BJ (cell line): ENCODE data around the gene OPCML. TPM values are rescaled to one million over a fixed set of nuclear protein-coding genes. Genes with fewer than 3 reads are reported as not detected.

Source experiments
- CTCF ChIA-PET: fragments of 350-600 bp; formaldehyde crosslinking; extraction: SDS; loops from one replicate; lab custom pipeline; 2021; ENCODE audit warnings: antibody characterized with exemption, inconsistent platforms; lab: Yijun Ruan, JAX
- POLR2A ChIA-PET: fragments of 300-600 bp; sonication (Branson Sonifier 250); formaldehyde crosslinking; extraction: SDS; loops from one replicate; lab custom pipeline; 2021; ENCODE audit warnings: antibody characterized with exemption; lab: Charles Lee
- DNase-seq: peaks from one replicate; pipeline ENCODE4 v3.0.0-alpha.2; 2011; ENCODE audit warnings: low read depth
- H3K27me3 ChIP-seq: 2 replicates; pipeline ENCODE4 v1.6.0; 2011; ENCODE audit warnings: low read length; ENCODE audit not compliant: control insufficient read depth, insufficient read depth
- H3K36me3 ChIP-seq: 2 replicates; pipeline ENCODE4 v1.5.1; 2011; ENCODE audit warnings: low read length; ENCODE audit not compliant: control insufficient read depth, insufficient read depth
- H3K4me3 ChIP-seq: 2 replicates; pipeline ENCODE4 v1.5.1; 2011; ENCODE audit warnings: low read depth, mild to moderate bottlenecking, control low read depth, low read length
- polyA plus RNA-seq: library from polyadenylated mRNA; depleted of rRNA; stranded (reverse); fragments of >200 nt; gene quantifications from 2 replicates; pipeline ENCODE4 v1.2.3, GENCODE V29; 2011
- TF ChIP-seq, protein P1 (sequence below): IDR thresholded peaks from 2 replicates; pipeline ENCODE4 v1.5.1; 2011; ENCODE audit warnings: low read depth, mild to moderate bottlenecking, control low read depth, inconsistent platforms, low read length, moderate library complexity; ENCODE audit not compliant: insufficient read depth

OPCML gene
- polyA plus RNA-seq, 1 experiment = 2.0 TPM

GRCh38 chr11:133011604-133012003 lies 520.7 kb downstream of the OPCML start:
- DNase-seq = no peak
- ChIA-PET CTCF (no interaction called here), POLR2A (no interaction called here)
- H3K27me3 ChIP-seq = peaks cover 3% of the 10 kb centered on the region; the same call in 1 of the 2 replicates
- H3K4me3 ChIP-seq = no peak overlapping the region
- TF ChIP-seq, protein P1, sequence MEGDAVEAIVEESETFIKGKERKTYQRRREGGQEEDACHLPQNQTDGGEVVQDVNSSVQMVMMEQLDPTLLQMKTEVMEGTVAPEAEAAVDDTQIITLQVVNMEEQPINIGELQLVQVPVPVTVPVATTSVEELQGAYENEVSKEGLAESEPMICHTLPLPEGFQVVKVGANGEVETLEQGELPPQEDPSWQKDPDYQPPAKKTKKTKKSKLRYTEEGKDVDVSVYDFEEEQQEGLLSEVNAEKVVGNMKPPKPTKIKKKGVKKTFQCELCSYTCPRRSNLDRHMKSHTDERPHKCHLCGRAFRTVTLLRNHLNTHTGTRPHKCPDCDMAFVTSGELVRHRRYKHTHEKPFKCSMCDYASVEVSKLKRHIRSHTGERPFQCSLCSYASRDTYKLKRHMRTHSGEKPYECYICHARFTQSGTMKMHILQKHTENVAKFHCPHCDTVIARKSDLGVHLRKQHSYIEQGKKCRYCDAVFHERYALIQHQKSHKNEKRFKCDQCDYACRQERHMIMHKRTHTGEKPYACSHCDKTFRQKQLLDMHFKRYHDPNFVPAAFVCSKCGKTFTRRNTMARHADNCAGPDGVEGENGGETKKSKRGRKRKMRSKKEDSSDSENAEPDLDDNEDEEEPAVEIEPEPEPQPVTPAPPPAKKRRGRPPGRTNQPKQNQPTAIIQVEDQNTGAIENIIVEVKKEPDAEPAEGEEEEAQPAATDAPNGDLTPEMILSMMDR = no peak
- H3K36me3 ChIP-seq = no peaks in the 10 kb centered on the region

DNA sequence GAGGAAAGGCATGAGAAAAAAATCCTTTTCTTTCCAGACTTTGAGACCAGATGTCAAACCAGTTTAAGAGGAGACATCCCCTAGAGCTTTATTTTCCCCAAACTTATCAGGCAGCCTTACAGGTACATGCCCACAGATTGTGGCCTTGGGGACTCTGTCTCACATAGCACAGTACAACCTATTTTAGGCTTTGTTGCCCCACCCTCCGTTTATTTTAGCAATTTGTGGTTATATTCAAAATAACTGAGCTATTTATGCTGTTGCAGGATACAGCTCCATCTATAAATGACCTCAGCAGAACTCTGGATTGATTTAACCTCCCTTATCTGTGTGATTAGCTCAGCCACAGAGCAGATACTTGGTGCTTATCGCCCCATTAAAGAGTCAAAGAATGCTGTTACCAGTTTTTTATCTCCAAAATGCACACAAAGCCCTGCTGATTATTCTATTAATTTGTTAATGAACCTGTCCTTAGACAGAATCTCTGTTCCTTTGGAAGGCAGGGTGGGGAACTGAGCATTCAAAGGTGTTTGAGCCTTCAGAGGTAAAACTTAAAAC lies 525.2 kb downstream of the OPCML start:
- TF ChIP-seq, protein P1 = no peak
- Histone ChIP-seq H3K4me3 (no peak overlapping the region), H3K36me3 (no peaks in the 10 kb centered on the region), H3K27me3 (peaks cover 2% of the 10 kb centered on the region; the same call in 1 of the 2 replicates)
- ChIA-PET POLR2A (interaction anchor here (0.6 kb wide), 1 partner anchor 12 kb away, joined by 3 read pairs; no protein-coding TSS in a partner anchor), CTCF (no interaction called here)
- no peak for DNase-seq

DNA sequence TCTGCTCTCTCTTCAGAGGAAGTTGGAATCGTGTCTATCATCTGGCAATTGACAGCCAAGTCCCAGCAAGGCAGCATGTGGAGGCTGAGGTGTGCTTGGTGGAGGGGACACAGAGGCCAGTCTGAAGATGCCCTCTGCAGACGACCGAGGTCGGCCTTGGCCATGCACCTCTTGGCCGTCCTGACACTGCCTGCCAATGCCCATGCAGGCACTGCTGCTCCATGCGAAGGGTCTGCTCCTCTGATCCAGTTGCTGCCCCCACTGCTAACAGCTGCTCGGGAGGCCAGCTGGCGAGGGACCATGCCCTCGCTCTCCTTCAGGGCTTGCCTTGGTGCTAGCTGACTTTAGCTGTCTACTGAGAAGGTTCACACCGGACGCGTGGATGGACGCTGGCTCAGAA lies 527.9 kb downstream of the OPCML start:
- DNase-seq = no peak
- POLR2A ChIA-PET = no interaction called here
- H3K36me3 ChIP-seq = no peaks in the 10 kb centered on the region
- no peaks in the 10 kb centered on the region for H3K27me3 ChIP-seq
- TF ChIP-seq, protein P1 = no peak
- CTCF ChIA-PET = no interaction called here
- H3K4me3 ChIP-seq = no peak overlapping the region

GRCh38 chr11:132999516-132999915 lies 532.8 kb downstream of the OPCML start:
- ChIA-PET POLR2A (no interaction called here), CTCF (no interaction called here)
- Histone ChIP-seq H3K36me3 (no peaks in the 10 kb centered on the region), H3K27me3 (peaks cover 3% of the 10 kb centered on the region), H3K4me3 (no peak overlapping the region)
- DNase-seq = no peak
- TF ChIP-seq, protein P1 = no peak

- ChIA-PET POLR2A (no interaction called here), CTCF (no interaction called here)
- peaks cover 8% of the 10 kb centered on the region for H3K27me3 ChIP-seq
- H3K4me3 ChIP-seq = no peak overlapping the region
- no peaks in the 10 kb centered on the region for H3K36me3 ChIP-seq
- DNase-seq = no peak
- TF ChIP-seq, protein P1 = no peak
These were observed 533.3 kb downstream of the OPCML start for GRCh38 chr11:132999031-132999430.
